Measurements from ENCODE around the gene GSTA4. TPM values are rescaled to one million over a fixed set of nuclear protein-coding genes. Genes with fewer than 3 reads are reported as not detected.

GSTA4 gene
- total RNA-seq, 4 donors from 2014 or later = 108 to 164 (median 132) TPM

DNA sequence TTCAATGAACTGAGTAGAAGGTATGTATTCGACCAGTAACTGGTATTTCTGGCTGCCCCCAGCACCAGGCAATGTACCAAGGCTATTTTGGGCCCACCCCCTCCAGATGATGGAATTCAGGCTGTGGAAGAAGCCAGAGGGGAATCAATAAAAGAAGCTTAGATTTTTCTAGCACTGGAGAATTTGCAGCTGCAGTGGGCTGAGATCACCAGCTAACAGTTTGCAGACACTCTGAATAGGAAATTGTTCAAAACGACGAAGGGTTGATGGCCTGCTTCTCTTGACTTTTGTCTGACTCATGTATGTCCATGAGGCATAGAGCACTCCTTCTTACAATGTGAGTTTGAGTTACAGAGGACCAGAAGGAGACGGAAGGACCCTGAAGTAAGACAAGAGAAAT lies 37.8 kb upstream of the GSTA4 start:
- no peak for TF ChIP-seq EP300 (IDR thresholded peaks at IDR 0.05)
- TF ChIP-seq POLR2A (IDR thresholded peaks at IDR 0.05) = no peak
- TF ChIP-seq, protein P1, sequence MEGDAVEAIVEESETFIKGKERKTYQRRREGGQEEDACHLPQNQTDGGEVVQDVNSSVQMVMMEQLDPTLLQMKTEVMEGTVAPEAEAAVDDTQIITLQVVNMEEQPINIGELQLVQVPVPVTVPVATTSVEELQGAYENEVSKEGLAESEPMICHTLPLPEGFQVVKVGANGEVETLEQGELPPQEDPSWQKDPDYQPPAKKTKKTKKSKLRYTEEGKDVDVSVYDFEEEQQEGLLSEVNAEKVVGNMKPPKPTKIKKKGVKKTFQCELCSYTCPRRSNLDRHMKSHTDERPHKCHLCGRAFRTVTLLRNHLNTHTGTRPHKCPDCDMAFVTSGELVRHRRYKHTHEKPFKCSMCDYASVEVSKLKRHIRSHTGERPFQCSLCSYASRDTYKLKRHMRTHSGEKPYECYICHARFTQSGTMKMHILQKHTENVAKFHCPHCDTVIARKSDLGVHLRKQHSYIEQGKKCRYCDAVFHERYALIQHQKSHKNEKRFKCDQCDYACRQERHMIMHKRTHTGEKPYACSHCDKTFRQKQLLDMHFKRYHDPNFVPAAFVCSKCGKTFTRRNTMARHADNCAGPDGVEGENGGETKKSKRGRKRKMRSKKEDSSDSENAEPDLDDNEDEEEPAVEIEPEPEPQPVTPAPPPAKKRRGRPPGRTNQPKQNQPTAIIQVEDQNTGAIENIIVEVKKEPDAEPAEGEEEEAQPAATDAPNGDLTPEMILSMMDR (IDR thresholded peaks at IDR 0.05) = no peak
- TF ChIP-seq POLR2AphosphoS5 (IDR thresholded peaks at IDR 0.05) = no peak
- Histone ChIP-seq H3K36me3 (peaks cover 58% of the 10 kb centered on the region), H3K27ac (no peak overlapping the region), H3K4me1 (no peaks in the 10 kb centered on the region), H3K27me3 (no peaks in the 10 kb centered on the region), H3K4me3 (no peak overlapping the region), H3K9me3 (no peaks in the 10 kb centered on the region)
- DNase-seq (ENCODE audit: low spot score in 2 of 2) = no peak
- WGBS = 49% methylated on average over 4 of the region's 4 CpGs

DNA sequence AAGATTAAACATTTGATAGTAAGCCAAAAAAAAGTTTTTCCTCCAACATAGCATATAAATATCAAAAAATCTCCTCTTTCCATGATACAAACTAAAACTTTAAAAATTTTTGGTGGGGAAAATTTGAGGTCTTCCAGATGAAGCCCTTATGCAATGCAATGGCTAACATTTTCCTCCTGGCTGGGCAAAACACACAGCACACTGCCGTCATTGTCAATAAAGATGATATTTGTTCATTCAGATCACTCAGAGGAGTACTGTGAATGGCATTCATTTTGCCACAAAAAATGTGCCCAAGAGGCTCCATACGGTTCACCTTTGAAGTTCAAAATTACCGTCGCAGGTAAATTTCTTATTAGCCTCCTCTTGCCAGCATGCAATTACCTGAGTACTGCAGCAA lies 36.2 kb upstream of the GSTA4 start:
- no peaks in the 10 kb centered on the region for H3K4me1 ChIP-seq
- TF ChIP-seq POLR2A (IDR thresholded peaks at IDR 0.05) (no peak), EP300 (IDR thresholded peaks at IDR 0.05) (no peak), POLR2AphosphoS5 (IDR thresholded peaks at IDR 0.05) (no peak)
- TF ChIP-seq, protein P1 (IDR thresholded peaks at IDR 0.05) = no peak
- WGBS = 90% methylated on average over 4 of the region's 4 CpGs
- H3K4me3 ChIP-seq = no peak overlapping the region
- H3K36me3 ChIP-seq = peaks cover 65% of the 10 kb centered on the region
- H3K27ac ChIP-seq = no peak overlapping the region
- DNase-seq (ENCODE audit: low spot score in 2 of 2) = no peak
- no peaks in the 10 kb centered on the region for H3K27me3 ChIP-seq
- no peaks in the 10 kb centered on the region for H3K9me3 ChIP-seq

DNA sequence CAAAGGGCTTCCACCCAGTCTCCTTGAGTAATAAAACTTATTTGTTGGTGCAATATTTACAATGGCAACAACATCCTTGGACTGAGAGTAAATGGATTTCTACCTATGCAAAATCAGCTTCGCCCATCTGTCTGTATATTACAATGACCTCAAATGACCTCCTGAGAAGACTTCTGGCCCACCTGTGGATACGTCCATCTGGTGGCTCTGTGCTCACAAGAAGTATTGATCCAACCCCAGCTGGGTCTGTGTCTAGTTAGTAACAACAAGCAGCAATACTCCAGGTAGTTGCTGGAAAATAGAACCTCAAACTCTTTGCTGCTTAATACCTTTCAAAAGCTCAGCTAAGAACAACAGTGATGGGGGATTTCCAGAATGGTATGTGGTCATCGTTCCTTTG lies 34.7 kb upstream of the GSTA4 start:
- H3K27me3 ChIP-seq = no peaks in the 10 kb centered on the region
- H3K9me3 ChIP-seq = no peaks in the 10 kb centered on the region
- TF ChIP-seq, protein P1 (IDR thresholded peaks at IDR 0.05) = no peak
- TF ChIP-seq EP300 (IDR thresholded peaks at IDR 0.05) (no peak), POLR2A (IDR thresholded peaks at IDR 0.05) (no peak), POLR2AphosphoS5 (IDR thresholded peaks at IDR 0.05) (no peak)
- no peaks in the 10 kb centered on the region for H3K4me1 ChIP-seq
- no peak overlapping the region for H3K27ac ChIP-seq
- no peak overlapping the region for H3K4me3 ChIP-seq
- 90% methylated on average over 3 of the region's 3 CpGs for WGBS
- no peak for DNase-seq (ENCODE audit: low spot score in 2 of 2)
- peaks cover 66% of the 10 kb centered on the region for H3K36me3 ChIP-seq

DNA sequence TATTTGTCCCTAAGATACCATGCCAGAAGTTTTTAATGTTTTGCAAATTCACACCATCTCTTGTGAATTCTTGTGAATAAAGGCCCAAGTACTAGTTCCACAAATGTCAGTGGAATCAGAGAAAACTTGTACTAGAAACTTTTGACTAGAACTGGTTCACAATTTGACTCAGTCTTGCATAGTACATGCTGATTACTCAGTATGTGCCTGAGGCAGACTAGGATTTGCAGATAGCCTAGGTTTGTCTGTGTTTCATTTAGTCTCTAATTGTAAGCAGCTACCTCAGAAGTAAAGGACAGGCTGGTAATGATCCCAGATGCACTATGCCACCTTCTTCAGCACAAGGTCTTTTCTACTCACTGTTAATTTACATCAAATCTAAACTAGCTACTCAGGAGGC lies 34.2 kb upstream of the GSTA4 start:
- Histone ChIP-seq H3K9me3 (no peaks in the 10 kb centered on the region), H3K36me3 (peaks cover 66% of the 10 kb centered on the region)

DNA sequence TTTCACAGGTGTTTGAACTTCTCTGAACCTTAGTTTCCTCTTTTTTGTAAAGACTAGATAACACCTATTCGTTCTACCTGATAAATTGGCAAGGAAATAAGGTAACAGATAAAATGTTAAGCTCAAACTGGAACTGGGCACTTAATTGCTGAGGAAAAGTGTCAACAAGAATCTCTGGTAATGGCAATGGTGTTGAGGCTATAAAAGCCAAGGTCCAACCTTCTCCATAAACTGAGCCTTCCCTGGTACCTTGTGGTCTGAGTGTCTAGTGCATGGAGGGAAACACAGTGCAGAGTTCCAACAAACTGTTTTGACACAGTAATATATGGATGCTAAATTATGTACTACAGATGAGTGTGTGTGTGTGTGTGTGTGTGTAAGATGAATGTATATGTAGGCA lies 33.4 kb upstream of the GSTA4 start:
- H3K27me3 ChIP-seq = no peaks in the 10 kb centered on the region
- 95% methylated on average over 1 of the region's 1 CpG for WGBS
- H3K36me3 ChIP-seq = peaks cover 65% of the 10 kb centered on the region
- H3K4me3 ChIP-seq = no peak overlapping the region
- no peaks in the 10 kb centered on the region for H3K9me3 ChIP-seq
- DNase-seq (ENCODE audit: low spot score in 2 of 2) = no peak
- no peaks in the 10 kb centered on the region for H3K4me1 ChIP-seq
- TF ChIP-seq EP300 (IDR thresholded peaks at IDR 0.05) = no peak
- TF ChIP-seq, protein P1 (IDR thresholded peaks at IDR 0.05) = no peak
- no peak for TF ChIP-seq POLR2AphosphoS5 (IDR thresholded peaks at IDR 0.05)
- no peak for TF ChIP-seq POLR2A (IDR thresholded peaks at IDR 0.05)
- no peak overlapping the region for H3K27ac ChIP-seq

More for the DNA sequence above, 34.2 kb upstream of the GSTA4 start:
- Histone ChIP-seq H3K4me1 (no peaks in the 10 kb centered on the region), H3K27me3 (no peaks in the 10 kb centered on the region), H3K4me3 (no peak overlapping the region), H3K27ac (no peak overlapping the region)
- no peak for DNase-seq (ENCODE audit: low spot score in 2 of 2)
- TF ChIP-seq POLR2A (IDR thresholded peaks at IDR 0.05) = no peak
- TF ChIP-seq, protein P1 (IDR thresholded peaks at IDR 0.05) = no peak
- no peak for TF ChIP-seq EP300 (IDR thresholded peaks at IDR 0.05)
- TF ChIP-seq POLR2AphosphoS5 (IDR thresholded peaks at IDR 0.05) = no peak
